HFFc6 (cell line): ENCODE results near the gene IFITM2. TPM values are rescaled to one million over a fixed set of nuclear protein-coding genes. Genes with fewer than 3 reads are reported as not detected.
"Not testable (repeated sequence)": the region's sequence is repeated elsewhere in the genome, so short reads cannot be mapped to it uniquely, and the experiment has no call there.

Experiments used
- DNase-seq: peaks from one replicate; pipeline ENCODE4 v3.0.0-alpha.2; 2018
- H3K27ac Mint-ChIP-seq: 2 replicates; pipeline ENCODE4 v1.8.0; 2020; ENCODE audit warnings: mild to moderate bottlenecking, mixed read lengths
- H3K27me3 Mint-ChIP-seq: 2 replicates; pipeline ENCODE4 v1.8.0; 2021; ENCODE audit warnings: mild to moderate bottlenecking, moderate library complexity, mixed read lengths; ENCODE audit not compliant: insufficient read depth
- H3K36me3 Mint-ChIP-seq: 2 replicates; pipeline ENCODE4 v1.8.0; 2021; ENCODE audit warnings: low read depth, mixed read lengths
- H3K4me1 Mint-ChIP-seq: 2 replicates; pipeline ENCODE4 v1.8.0; 2020; ENCODE audit warnings: low read depth, mixed read lengths
- H3K4me3 Mint-ChIP-seq: 2 replicates; pipeline ENCODE4 v1.8.0; 2020; ENCODE audit warnings: mild to moderate bottlenecking, moderate library complexity, mixed read lengths
- H3K9me3 Mint-ChIP-seq: 2 replicates; pipeline ENCODE4 v1.8.0; 2020; ENCODE audit warnings: mild to moderate bottlenecking, mixed read lengths
- total RNA-seq, 6 experiments: library from RNA; stranded (reverse); fragmentation: NEBNext Ultra II Directional; extraction: Animal tissue kit (Norgen Biotek cat#: 25700); gene quantifications; 2 replicates in 1 of 6; 3 replicates in 5 of 6; pipeline ENCODE4 v1.2.3, GENCODE V29; 2021
- TF ChIP-seq, protein P1 (sequence below): fragments of 200-600 bp; sonication (generic); IDR thresholded peaks from 2 replicates; pipeline ENCODE4 v1.5.0; 2021; ENCODE audit warnings: antibody characterized with exemption, mild to moderate bottlenecking

The IFITM2 gene
- total RNA-seq, 6 experiments from 2014 or later, result 257 to 325 (median 291) TPM

DNA sequence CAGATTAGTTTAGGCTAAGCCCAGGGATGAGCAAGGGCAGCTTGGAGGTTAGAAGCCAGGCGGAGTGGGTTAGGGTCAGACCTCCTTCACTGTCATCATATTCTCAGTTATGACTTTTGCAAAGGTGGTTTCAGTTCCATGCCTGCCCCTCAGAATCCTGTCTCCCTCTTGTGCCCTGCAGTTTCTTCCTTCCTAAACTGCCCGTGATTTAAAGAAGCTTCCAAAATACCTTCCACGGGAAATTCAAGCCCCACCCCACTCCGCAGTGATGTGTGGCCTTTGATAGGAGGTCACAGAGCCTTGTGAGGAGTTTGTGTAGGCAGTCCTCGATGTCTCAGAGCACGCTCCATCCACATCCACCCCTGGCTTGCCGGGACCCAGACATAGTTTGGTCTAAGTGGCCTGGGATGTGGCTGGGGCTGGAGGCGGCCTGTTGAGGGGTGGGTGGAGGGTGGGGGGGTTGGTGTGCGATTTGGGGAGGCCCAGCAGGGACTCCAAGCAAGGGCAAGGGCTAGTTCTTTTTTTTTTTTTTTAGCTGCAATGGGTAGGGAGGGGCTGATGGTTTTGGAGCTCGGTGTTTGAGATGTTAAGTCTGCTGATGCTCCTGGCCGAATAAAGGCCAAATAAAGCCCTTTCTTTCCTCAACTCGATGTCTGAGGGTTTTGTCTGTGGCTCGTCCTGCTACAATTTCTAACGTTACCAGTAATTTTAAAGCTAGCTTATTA is 4.6 kb downstream of the IFITM2 start:
- TF ChIP-seq, protein P1, sequence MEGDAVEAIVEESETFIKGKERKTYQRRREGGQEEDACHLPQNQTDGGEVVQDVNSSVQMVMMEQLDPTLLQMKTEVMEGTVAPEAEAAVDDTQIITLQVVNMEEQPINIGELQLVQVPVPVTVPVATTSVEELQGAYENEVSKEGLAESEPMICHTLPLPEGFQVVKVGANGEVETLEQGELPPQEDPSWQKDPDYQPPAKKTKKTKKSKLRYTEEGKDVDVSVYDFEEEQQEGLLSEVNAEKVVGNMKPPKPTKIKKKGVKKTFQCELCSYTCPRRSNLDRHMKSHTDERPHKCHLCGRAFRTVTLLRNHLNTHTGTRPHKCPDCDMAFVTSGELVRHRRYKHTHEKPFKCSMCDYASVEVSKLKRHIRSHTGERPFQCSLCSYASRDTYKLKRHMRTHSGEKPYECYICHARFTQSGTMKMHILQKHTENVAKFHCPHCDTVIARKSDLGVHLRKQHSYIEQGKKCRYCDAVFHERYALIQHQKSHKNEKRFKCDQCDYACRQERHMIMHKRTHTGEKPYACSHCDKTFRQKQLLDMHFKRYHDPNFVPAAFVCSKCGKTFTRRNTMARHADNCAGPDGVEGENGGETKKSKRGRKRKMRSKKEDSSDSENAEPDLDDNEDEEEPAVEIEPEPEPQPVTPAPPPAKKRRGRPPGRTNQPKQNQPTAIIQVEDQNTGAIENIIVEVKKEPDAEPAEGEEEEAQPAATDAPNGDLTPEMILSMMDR, result no peak
- no peaks in the 10 kb centered on the region for H3K9me3 Mint-ChIP-seq
- peak overlapping the region; percentile 59 for H3K4me3 Mint-ChIP-seq
- peaks cover 4% of the 10 kb centered on the region for H3K27me3 Mint-ChIP-seq
- peaks cover 8% of the 10 kb centered on the region; the same call in 1 of the 2 replicates for H3K36me3 Mint-ChIP-seq
- peak overlapping the region; percentile 89 for H3K27ac Mint-ChIP-seq
- H3K4me1 Mint-ChIP-seq, result peaks cover 60% of the 10 kb centered on the region
- DNase-seq, result no peak

DNA sequence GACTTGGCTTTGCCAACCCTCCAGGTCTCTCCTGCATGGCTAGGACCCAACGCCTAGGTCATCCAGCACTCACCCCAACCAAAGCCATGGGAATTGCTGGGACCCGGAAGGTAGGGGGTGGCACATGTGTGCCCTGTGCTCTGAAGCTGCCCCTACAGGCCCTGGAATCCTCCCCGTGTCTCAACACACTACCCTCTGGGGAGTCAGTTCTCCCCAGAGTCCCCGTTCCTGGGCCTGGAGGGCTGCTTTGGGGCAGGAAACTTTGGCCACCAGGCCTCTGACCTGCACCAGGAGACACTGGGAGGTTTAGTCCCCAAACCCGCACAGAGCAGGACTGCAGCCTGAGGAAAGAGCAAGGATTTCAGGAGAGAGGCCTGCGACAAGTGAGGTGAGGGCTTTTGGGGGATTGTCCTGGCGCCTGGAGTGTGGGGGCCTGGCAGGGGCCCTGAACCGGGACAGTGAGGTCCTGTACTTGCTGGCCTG is 5.7 kb downstream of the IFITM2 start:
- TF ChIP-seq, protein P1, result no peak
- peaks cover 9% of the 10 kb centered on the region for H3K27me3 Mint-ChIP-seq
- H3K36me3 Mint-ChIP-seq, result peaks cover 8% of the 10 kb centered on the region; the same call in 1 of the 2 replicates
- DNase-seq, result no peak
- no peaks in the 10 kb centered on the region for H3K9me3 Mint-ChIP-seq
- H3K4me1 Mint-ChIP-seq, result peaks cover 58% of the 10 kb centered on the region
- H3K4me3 Mint-ChIP-seq, result peak overlapping the region; percentile 91
- peak overlapping the region; percentile 89 for H3K27ac Mint-ChIP-seq

DNA sequence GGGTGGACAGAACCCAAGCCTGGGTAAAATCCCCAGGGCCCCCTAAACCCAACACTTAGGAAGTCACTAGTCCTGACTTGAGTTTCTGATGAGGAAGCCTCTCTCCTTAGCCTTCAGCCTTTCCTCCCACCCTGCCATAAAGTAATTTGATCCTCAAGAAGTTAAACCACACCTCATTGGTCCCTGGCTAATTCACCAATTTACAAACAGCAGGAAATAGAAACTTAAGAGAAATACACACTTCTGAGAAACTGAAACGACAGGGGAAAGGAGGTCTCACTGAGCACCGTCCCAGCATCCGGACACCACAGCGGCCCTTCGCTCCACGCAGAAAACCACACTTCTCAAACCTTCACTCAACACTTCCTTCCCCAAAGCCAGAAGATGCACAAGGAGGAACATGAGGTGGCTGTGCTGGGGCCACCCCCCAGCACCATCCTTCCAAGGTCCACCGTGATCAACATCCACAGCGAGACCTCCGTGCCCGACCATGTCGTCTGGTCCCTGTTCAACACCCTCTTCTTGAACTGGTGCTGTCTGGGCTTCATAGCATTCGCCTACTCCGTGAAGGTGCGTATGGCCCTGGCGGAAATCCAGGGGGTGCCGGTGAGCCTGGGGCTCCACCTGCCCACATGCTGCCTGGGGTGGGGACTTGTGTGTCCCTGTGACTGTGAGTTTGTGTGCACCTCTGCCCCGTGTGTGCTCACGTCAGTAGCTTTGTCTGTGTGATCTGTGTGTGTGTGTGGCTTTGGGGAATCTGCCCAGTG is 6.4 kb downstream of the IFITM2 start, which contains the start of gene IFITM1:
TSS of gene IFITM1 (plus strand) at position 254 of the 767 bp plus-strand sequence. CDS start at position 385, 131 bp downstream.
- peaks cover 8% of the 10 kb centered on the region; the same call in 1 of the 2 replicates for H3K36me3 Mint-ChIP-seq
- no peaks in the 10 kb centered on the region for H3K9me3 Mint-ChIP-seq
- H3K4me3 Mint-ChIP-seq, result peak within 1 kb of the TSS; percentile 91
- H3K27ac Mint-ChIP-seq, result peak within 1 kb of the TSS; percentile 89
- peak; percentile 65 for DNase-seq
- H3K27me3 Mint-ChIP-seq, result peaks cover 9% of the 10 kb centered on the region
- peaks cover 55% of the 10 kb centered on the region for H3K4me1 Mint-ChIP-seq
- TF ChIP-seq, protein P1, result no peak

DNA sequence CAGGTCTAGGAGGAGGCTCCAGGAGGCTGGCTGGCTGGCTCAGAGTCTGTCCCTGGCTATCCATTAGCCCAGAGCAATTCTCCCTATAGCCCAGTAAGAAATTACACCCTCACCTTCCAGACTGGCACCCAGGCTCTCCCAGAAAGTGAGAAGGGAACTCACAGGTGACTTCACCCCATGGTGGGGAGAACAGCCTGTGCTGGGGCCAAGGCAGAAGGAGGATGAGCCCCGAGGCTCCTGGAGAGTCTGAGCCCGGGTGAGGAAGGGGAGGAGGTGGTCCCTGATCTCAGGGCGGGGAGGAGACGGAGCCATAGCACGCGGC is 6.9 kb downstream of the IFITM2 start:
- not testable (repeated sequence) for H3K36me3 Mint-ChIP-seq, DNase-seq, H3K9me3 Mint-ChIP-seq, H3K27me3 Mint-ChIP-seq
- H3K4me3 Mint-ChIP-seq, result peak overlapping the region; percentile 91
- peaks cover 51% of the 10 kb centered on the region for H3K4me1 Mint-ChIP-seq
- peak overlapping the region; percentile 89 for H3K27ac Mint-ChIP-seq

DNA sequence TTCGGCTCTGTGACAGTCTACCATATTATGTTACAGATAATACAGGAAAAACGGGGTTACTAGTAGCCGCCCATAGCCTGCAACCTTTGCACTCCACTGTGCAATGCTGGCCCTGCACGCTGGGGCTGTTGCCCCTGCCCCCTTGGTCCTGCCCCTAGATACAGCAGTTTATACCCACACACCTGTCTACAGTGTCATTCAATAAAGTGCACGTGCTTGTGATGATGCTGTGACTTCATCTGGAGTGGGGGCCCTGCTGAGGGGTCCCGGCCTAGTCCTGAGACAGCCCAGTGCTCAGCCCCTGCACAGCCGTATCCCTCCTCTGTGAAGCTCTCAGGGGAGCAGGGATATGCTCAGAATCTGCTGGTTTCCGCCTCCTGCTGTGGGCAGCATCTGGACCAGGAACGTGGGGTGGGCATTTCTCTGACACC is 7.5 kb downstream of the IFITM2 start:
- DNase-seq, result no peak
- Mint-ChIP-seq H3K27ac (0 out of 2 replicates have a peak overlapping the region, but pooled peaks have one; percentile 7), H3K27me3 (peaks cover 11% of the 10 kb centered on the region), H3K9me3 (no peaks in the 10 kb centered on the region), H3K4me1 (peaks cover 50% of the 10 kb centered on the region), H3K4me3 (peak overlapping the region; percentile 91), H3K36me3 (peaks cover 5% of the 10 kb centered on the region)
- TF ChIP-seq, protein P1, result no peak
